SU-DHL-6 (cell line): ENCODE data around the gene SLCO3A1.

Experiments
- CTCF ChIP-seq: fragments of 200-600 bp; sonication (generic); IDR thresholded peaks from one replicate; pipeline ENCODE4 v1.5.1; 2017; ENCODE audit warnings: antibody characterized with exemption, mild to moderate bottlenecking, low read length, moderate library complexity; ENCODE audit not compliant: insufficient read depth, poor library complexity, severe bottlenecking
- EZH2phosphoT487 ChIP-seq: fragments of 200-600 bp; sonication (generic), shearing (Covaris generic); conservative IDR thresholded peaks from 2 replicates; pipeline ENCODE4 v1.6.1; 2018; ENCODE audit warnings: mild to moderate bottlenecking, antibody characterized with exemption, low read length, moderate library complexity, mixed read lengths

- no peak for TF ChIP-seq CTCF
- TF ChIP-seq EZH2phosphoT487, result no peak
These were observed 151.6 kb downstream of the SLCO3A1 start for GRCh38 chr15:92005154-92005553.
